Inflammatory macrophage (primary cell): ENCODE results near the gene KRT8.
"Not testable (repeated sequence)": the region's sequence is repeated elsewhere in the genome, so short reads cannot be mapped to it uniquely, and the experiment has no call there.

Experiments used
- DNase-seq, 2 donors: peaks; one replicate each; pipeline ENCODE4 v3.0.0-alpha.2; 2020 to 2022
- total RNA-seq, 18 experiments: gene quantifications; one replicate each; lab custom pipeline; 2026; ENCODE audit warnings: mixed read lengths in 6 of 18, inconsistent platforms in 2 of 18; lab: John Stamatoyannopoulos, UW

Gene KRT8
- 0.05 to 3.8 (median 0.22) reads per million in 18 experiments for total RNA-seq

DNA sequence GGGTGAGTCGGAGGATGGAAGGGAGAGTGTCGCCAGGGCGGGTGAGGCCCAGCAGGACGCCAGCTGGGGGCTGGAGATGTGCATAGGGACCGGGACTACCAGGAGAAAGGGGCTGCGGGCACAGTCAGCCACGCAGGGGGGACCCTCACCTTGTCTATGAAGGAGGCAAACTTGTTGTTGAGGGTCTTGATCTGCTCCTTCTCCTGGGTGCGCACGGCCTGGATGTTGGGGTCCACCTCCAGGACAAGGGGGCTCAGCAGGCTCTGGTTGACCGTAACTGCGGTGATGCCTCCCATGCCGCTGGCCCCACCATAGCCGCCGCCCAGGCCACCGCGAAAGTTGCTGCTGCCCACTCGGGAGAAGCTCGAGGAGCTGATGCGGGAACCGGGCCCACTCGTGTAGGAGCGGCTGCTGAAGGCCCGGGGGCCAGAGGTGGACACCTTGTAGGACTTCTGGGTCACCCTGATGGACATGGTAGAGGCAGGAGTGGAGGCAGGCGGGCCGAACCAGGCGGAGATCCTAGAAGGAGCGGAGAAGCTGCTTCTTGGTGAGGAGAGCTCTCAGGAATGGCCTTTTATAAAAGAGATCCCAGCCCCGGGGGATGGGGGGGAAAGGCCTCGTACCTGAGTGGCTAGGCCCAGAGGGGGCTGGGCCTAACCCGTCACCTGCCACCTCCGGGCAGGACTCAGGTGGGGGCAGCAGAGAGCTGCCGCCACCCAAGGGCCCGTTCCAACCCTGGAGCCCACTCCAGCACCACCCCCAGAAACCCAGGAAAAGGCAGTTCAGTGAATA, at the start of gene KRT8:
Gene KRT8, minus strand, starts transcription at position 568 of the 792 bp plus-strand sequence. Its CDS starts 95 bp downstream, at position 473.
- DNase-seq, result not testable (repeated sequence)

DNA sequence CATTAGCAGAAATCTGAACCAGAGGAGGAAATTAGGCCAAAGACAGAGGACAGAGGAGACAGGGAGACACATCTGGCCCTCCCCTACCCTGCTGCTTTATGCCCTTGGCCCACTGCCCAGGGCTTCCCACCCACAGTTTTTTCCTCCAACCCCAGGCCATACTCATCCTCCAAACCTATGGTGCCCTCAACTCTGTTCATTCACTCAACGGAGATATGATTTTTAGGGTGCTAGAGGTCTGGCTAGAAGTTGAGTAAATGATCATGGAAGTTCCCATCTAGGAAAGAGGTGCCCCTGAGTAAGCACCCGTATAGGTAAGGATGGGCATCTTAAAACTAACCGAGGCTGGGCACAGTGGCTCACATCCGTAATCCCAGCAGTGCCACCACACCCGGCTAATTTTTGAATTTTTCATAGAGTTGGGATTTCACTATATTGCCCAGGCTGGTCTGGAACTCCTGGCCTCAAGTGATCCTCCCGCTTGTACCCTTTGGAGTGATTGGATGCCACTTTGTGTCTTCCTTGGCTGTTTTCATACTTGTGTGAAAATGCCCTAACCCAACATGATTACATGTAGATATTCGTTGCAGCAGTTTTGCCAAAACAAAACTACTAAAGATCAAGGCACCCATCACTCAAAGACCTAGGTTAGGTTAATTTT, 48.4 kb upstream of the KRT8 start:
- no peak for DNase-seq

DNA sequence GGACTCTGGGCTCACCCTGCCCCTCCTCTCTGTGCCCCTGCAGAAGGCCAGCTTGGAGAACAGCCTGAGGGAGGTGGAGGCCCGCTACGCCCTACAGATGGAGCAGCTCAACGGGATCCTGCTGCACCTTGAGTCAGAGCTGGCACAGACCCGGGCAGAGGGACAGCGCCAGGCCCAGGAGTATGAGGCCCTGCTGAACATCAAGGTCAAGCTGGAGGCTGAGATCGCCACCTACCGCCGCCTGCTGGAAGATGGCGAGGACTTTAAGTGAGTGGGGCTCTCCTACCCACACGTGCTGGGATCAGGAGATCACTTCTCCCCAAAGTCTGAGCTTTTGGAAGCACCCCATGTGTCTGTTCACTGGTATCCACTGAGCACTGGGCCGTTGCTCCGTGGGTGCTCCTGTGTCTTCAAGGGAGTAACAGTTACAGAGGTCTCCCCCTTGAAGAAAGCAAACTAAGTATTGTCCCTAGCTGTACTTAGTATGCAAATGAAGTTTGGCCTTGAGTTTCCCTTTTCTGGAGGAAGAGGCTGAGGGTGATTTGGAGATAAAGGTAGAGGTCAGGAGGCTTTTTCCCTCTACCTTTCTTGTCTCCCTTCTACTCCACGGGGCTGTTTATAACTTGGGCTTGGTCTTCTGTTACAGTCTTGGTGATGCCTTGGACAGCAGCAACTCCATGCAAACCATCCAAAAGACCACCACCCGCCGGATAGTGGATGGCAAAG, 47.4 kb upstream of the KRT8 start:
- no peak for DNase-seq

DNA sequence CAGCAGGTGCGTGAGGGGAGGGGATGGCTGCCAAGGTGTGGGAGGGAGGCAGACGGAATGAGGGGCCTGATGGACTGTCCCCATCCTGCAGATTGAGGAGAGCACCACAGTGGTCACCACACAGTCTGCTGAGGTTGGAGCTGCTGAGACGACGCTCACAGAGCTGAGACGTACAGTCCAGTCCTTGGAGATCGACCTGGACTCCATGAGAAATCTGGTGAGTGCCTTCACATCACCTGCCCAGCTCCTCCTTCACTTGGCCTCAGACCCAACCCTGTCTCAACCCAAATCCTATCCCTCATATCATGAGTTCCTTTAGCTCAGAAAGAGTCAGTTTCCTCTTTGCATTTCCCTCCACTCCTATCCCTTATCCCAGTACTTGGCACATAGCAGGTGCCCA, 46.8 kb upstream of the KRT8 start:
- no peak for DNase-seq

DNA sequence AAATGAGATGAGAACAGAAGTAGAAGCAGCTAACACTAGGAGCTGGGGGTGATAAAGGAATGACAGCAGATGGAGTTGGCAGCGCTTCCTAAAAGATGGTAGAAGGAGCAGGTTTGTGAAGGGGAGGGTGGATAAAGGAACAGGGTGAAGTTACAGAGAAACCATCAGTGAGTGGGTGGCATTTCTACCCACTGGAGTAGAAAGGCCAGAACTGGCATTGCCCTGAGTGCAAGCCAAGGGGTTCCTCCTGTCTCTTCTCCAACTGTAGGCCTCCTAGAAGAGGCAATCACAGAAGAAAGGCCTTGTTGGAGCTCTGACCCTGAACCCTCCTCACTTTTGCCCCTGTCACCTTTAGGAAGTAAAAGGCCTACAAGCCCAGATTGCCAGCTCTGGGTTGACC, 46.2 kb upstream of the KRT8 start:
- DNase-seq, result no peak

DNA sequence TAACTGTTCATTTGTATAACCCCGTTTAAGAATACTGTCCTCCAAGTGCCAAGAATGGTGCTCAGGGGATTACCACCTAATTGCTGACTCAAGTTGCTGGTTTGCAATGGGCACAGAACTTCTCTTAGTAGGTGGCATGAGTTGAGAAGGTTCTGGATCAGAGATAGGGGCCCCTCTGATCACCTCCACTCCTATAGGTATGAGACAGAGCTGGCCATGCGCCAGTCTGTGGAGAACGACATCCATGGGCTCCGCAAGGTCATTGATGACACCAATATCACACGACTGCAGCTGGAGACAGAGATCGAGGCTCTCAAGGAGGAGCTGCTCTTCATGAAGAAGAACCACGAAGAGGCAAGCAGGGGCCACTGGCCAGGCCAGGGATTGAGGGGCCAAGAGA, 45.7 kb upstream of the KRT8 start:
- no peak for DNase-seq

DNA sequence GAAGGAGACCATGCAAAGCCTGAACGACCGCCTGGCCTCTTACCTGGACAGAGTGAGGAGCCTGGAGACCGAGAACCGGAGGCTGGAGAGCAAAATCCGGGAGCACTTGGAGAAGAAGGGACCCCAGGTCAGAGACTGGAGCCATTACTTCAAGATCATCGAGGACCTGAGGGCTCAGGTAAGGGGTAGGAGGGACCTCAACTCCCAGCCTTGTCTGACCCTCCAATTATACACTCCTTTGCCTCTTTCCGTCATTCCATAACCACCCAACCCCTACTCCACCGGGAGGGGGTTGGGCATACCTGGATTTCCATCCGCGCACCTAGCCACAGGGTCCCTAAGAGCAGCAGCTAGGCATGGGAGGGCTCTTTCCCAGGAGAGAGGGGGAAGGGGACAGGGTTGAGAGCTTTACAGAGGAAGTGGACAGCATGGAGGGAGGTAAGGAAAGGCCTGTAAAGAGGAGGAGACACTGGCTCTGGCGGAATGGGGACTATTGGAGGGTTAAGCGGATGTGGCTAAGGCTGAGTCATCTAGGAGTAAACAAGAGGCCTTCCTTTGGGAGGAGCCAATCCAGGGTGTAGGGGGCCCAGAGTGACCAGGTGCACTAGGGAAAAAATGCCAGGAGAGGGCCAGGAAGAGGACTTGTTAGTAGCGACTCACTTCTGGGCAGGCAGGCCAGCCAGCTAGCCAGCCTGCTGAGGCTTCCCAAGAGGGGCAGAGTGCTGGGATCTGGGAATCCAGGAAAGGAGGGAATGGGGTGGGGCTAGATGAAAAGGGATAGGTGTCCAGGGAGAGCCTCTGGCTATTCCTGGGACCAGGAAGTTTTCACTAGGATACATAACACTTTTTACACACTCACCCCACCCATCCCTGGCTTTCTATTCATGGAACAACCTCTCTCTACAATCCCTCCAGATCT, 44.8 kb upstream of the KRT8 start:
- DNase-seq, result peak; percentile 7

DNA sequence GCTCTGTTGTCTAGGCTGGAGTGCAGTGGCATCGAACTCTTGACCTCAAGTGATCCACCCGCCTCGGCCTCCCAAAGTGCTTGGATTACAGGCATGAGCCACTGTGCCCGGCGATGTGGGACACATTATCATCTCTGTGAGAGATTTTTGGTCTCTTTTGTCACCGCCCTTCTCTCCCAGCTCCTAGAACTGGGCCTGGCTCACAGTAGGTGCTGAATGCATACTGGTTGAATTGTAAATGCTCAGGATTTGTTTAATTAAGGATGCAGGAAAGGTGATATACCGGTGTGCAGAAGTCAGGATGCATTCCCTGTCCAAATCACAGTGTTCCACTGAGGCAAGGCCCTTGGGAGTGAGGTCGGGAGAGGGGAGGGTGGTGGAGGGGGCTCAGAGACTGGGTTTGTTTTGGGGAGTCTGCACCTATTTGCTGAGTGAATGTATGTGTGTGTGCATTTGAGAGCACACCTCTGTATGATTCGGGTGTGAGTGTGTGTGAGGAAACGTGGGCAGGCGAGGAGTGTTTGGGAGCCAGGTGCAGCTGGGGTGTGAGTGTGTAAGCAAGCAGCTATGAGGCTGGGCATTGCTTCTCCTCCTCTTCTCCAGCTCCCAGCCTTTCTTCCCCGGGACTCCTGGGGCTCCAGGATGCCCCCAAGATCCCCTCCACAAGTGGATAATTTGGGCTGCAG, 43.0 kb upstream of the KRT8 start:
- no peak for DNase-seq

DNA sequence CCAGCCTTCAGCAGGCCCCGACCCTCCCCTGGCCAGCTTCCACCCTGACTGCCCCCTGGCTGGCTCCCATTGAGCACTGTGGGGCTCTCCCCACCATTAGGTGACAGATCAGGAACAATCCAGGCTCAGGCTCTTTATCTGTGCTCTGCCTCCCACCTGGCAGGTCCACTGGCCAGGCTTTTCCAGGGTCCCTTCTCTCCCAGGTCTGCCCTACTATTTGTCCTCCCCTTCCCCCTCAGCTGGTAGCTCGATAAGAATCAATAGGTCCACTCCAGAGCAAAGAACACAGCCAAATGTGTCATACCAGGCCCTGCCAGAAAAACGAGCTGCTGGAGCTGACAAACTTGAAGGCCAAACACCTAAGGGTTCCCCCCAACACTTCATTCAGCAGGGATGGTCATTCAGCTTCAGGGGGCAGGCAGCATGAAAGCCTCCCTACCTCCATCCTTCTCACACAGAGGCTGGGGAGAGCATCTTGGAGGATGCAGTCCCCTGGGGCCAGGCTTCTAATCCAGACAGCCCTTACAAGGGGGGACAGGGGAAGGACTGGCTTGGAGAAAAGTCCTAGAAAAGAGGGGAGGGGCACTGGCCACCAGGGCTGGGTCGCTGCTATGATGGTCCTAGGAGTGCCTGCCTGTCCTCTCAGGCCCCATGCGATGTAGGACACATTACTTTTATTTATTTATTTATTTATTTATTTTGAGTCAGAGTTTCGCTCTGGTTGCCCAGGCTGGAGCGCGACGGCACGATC, 42.1 kb upstream of the KRT8 start:
- DNase-seq, result no peak

DNA sequence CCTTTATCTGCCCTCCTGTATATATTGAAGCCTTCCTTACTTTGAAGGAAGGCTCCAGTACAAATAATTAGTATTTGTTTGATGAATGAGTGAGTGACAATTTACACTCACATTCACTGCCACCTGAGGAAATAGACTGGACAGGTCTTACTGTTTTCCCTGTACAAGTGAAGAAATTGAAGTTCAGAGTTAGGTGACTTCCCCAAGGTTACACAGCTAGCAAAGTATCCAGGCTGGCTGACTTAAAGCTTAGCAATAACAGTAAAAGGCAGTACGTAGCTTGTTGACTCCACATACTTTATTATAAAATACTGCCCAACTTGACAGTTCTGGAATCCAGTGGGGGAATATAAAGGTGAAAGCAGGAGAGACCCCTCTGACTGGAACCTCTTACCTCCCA, 41.5 kb upstream of the KRT8 start:
- no peak for DNase-seq

DNA sequence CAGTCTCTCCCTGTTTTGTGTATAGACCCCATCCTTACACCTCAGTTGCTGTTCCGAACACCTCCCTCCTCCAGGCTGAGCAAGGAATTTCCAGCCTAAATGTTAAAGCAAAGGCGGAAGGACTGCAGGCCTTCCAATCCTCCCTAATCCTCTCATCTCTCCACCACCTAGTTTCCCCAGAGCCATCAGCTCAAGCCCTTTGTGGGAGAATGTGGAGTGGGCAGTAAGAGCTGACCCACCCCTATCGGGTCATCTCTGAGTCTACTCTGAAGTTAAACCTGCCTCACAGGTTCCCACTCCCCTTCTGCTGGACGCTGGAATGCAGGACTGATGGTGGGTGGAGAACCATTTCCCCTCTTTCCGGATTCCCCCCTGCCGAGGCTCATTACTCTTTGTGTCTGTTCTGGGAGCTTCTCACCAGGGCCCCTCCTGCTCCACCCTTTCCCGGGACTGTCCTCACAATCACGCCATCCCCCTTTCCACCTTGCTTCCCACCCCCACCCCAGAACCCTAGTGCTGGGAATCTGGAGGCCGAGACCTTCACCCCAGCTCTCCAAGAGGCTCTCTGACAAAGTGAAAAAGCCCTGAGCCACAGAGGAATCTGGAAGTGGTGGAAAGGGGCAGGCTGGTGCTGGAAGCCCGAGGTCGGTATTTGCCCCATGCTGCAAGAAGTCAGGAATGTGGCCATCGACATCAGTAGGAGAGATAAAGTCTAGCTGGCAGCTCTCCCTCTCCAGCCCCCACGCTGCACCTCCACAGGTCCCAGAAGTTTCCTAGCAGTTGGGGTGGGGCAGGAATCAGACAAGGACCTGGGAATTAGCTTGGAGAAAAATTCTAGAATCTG, 40.7 kb upstream of the KRT8 start:
- no peak for DNase-seq

DNA sequence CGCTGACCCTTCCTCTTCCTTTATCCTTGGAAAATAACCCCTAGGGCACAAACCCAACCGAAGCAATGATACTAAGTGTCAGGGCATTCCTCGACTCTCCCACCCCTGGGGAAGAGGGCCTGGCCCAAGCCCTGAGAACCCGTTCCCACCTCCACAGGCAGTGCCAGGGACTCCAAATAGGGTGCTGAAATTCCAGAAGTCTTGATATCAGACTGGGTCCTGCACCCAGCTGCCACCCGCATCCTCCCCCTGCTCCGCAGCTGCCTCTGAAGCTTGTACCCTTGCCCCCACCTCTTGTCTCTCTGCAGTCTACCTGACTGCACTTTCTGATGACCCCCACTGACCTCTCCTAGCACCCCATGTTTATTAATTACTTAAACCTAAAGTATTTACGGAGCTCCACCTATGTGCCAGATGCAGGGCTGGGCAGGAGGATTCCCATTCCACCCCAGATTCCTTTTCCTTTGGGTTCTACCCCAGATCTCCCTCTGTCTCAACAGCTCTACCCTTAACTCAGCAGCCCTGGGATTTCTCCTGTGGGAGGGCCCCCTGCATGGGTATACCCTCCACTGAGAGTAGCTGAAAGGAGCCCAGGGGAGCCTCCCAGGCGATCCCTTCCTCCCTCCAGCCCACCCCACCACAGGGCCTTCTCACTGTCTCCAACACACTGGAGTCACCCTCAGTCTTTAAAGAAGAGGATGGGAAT, 40.0 kb upstream of the KRT8 start:
- no peak for DNase-seq

DNA sequence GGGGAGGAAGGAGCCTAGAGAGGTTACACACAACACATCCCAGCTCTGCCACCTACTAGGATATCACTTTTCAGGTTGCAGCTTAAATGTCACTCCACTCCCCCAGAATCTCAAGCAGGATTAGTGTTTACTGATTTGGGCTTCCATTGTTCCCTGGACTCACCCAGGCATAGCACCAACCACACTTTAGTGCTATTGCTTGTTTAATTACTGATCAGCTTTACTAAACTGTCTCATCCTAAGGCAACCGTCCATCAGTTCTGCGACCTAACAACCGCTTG, 38.0 kb upstream of the KRT8 start:
- DNase-seq, result no peak

DNA sequence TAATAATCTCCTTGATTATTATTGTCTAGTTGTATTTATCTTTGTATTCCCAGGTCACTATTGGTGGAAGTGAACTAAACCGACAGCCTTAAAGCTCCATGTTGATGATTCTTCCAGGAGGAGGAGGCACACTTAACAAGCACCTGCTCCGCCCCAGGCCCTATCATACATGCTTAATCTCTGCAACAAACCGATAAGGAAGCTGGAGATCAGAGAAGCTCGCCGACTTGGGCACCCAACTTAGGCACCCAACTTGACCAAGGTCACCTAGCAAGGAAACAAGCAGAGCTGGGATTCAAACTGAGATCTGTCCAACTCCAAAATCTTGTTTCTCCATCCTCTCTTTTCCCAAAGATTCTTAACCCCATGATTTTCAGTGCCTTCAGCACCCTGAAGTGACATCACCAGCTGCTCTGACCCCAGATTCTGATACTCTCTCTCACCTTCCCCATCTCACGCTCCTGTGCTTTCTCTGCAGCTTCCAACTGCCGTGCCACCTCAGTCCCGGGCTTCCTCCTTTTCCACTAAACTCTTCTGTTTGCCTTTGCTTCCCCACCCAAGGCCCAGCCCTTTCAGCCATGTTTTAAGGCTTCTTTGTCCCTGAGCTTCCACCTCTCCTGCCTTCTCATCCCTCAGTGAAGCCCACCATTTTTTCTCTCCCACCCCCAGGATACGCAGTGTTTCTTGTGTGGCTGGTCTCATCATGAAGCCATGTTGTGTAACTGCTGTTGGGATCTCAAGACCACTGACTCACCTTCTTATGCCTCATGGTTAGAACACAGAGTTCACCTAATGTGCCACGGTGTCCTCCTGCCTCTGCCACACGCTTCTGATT, 37.4 kb upstream of the KRT8 start:
- DNase-seq, result no peak

DNA sequence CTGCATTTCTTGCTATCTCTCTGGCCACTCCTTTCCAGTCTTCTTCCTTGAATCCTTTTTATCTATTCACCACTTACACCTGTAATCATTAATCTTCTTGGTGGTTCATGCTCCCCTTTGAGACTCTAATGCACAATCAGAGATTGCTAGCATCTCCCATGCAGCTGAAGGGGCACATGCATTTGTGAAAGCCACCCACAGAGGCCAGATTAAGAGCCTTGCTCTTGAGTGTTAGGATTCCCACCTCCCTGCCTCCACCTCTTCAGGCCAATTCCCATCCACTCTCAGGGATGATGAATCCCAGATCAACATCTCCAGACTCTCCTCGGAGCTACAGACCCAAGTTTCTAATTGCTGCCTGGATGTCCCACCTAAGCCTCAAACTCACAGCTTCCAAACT, 24.7 kb upstream of the KRT8 start:
- no peak for DNase-seq

DNA sequence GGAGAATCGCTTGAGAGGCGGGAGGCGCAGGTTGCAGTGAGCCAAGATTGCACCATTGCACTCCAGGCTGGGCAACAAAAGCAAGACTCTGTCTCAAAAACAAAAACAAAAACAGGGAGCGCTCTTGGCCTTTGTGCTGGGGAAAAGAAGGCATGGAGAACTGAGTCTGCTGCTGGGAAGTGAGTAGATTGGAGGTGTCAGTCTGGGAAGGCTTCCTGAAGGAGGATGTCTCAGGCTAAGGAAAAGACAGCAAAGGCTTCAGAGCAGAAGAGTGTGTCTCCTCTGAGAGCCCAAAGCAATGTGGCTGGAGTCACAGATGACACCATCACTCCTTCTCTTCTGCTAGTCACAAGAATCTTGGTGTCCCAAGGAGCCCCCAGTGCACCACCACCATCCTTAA, 23.1 kb upstream of the KRT8 start:
- no peak for DNase-seq

DNA sequence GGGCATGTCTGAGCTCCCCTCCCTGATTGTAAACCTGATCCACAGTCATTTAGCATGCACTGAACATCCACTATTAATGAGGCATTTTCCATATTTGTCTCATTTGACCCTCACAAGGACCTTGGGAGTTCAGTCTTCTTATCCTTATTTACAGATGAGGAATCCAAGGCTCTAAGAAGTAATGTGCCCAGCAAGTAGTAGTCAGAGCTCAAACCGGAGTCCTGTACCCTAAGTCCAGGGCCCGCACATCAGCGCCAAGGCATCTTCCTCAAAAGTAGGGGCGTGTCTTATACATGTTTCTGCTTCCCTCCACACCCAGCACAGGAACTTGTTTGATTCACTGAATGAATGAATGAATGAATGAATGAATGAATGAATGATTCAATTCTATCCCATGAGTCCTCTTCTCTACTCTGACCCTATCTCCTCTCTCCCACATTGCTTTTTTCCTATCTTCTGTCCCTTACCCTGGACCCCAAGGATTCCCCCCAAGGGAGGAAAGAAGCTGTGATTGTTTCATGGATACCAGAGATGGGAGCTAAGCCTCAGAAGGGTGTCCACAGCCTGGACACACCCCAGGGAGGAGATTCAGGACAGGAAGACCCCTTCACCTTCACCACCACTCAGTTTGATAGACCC, 21.8 kb upstream of the KRT8 start:
- no peak for DNase-seq
